ENCODE measurements around the gene DYNLT1. TPM values are rescaled to one million over a fixed set of nuclear protein-coding genes. Genes with fewer than 3 reads are reported as not detected.
"Not testable (repeated sequence)": the region's sequence is repeated elsewhere in the genome, so short reads cannot be mapped to it uniquely, and the experiment has no call there.

The DYNLT1 gene
- total RNA-seq, 2 donors from 2014 or later: 117 to 157 TPM

DNA sequence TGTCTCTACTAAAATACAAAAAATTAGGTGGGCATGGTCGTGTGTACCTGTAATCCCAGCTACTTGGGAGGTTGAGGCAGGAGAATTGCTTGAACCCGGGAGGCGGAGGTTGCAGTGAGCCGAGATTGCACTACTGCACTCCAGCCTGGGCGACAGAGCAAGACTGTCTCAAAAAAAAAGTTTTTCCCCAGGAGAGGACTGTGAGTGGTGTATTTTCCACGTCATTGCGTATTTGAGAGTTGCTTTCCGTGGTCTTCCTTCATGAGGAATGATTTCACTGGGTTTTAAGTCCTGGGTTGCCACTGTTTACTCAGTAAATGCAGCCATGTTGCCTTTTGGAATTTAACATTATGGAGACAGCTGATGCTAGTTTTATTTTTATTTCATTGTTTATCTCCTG lies 27.6 kb upstream of the DYNLT1 start:
- H3K27ac Mint-ChIP-seq; H3K9me3 Mint-ChIP-seq; DNase-seq (ENCODE audit: low spot score); ATAC-seq; H3K4me3 Mint-ChIP-seq; H3K27me3 Mint-ChIP-seq: not testable (repeated sequence)
- H3K36me3 Mint-ChIP-seq: peaks cover 35% of the 10 kb centered on the region
- peaks cover 30 to 36% of the 10 kb centered on the region in 2 donors for H3K4me1 Mint-ChIP-seq (ENCODE audit: low read depth in 2 of 2)

DNA sequence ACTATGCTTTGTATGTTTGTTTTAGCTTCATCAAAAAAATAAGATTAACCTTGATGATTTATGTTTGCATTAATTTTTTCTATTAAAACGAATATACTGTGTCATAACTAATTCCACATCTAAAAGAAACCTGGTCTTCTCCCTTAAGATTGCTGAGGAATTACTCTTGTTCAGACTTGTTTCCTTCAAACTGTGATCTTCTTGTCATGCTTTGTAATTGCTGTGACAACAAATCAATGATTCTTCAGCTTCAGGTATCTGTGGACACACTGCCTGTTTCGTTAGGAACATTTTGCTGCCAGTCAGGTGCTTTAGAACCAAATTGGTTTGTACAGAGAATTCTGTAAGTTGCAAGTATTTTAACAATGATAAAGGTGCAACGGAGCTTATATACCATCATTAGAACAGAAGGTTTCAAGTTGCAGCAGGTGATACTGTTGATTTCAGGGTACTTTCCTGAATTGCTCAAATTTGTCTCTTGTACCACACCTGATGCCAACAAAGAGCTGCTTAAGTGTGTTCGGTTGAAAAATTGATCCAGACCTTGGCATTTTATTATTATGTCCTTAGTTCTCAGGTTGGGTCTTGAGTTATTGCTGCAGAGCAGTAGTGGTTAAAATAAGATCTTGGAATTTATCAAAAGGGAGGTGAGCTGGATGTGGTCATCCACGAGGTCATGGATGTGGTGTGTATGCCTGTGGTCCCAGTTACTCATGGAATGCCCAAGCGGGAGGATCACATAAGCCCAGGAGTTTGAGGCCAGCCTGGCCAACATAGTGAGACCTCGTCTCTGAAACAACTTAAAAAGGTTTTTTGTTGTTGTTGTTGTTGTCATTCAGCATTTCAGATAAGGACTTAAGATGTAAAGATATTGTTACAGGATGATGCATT lies 24.8 kb upstream of the DYNLT1 start:
- Mint-ChIP-seq H3K9me3 (no peaks in the 10 kb centered on the region), H3K36me3 (peaks cover 38% of the 10 kb centered on the region), H3K27me3 (no peaks in the 10 kb centered on the region), H3K4me3 (peak overlapping the region; percentile 16), H3K27ac (peak overlapping the region; percentile 26 to 43), H3K4me1 (ENCODE audit: low read depth in 2 of 2) (peaks cover 35 to 43% of the 10 kb centered on the region in 2 donors)
- no peak for DNase-seq (ENCODE audit: low spot score)
- ATAC-seq: no peak

DNA sequence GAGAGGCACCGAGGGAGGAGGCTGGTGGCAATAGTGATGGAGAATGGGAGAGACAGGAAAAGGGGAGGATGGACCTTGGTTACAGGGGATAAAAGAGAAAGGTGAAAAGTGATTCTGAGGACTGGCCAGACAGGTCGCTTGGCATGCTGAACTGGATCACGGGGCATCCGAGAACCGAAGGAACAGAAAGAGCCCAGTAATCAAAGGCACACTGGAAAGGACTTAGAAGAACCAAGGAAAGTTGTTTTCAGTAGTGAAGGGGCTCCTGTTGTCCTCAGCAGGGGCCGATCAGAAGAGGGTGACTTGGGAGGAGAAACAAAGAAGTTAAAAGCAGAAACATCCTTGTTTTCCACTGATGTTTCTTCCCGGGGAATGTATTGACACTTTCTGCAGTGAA lies 24.2 kb upstream of the DYNLT1 start:
- DNase-seq (ENCODE audit: low spot score): no peak
- H3K27ac Mint-ChIP-seq: peak overlapping the region; percentile 26 to 43
- peaks cover 32% of the 10 kb centered on the region for H3K36me3 Mint-ChIP-seq
- no peaks in the 10 kb centered on the region for H3K27me3 Mint-ChIP-seq
- ATAC-seq: no peak
- H3K4me1 Mint-ChIP-seq (ENCODE audit: low read depth in 2 of 2): peaks cover 28 to 37% of the 10 kb centered on the region in 2 donors
- H3K4me3 Mint-ChIP-seq: no peak overlapping the region
- no peaks in the 10 kb centered on the region for H3K9me3 Mint-ChIP-seq

DNA sequence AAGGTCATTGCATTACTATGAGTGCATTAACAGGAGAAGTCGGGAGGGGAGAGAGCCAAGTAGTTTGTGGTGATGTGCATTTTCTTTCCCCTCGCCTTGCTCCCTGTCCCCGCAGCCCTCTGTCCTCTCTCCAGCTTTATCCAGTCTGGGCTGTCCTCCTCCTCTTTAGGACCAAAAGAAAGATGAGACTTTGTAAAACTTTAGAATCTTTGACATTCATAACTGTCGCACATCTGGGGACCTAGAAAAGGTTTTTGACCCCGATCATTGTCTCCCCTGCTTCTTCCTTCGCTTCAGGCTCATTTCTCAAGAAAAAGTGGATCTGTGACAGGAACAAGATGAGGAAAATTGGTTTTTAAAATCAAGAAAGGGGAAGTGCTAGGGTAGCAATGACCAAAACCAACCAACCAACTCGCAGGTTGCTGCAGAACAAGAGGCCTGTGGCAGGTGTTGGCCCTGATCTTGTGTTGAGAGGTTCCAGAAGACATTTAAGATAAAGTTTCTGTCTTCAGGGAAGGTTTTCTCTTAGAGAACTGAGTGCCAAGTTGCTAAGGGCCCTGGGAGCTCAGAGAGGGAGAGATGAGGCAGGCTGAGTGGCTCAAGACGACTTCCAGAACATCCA lies 22.9 kb upstream of the DYNLT1 start:
- DNase-seq (ENCODE audit: low spot score) (no peak), ATAC-seq (no peak)
- Mint-ChIP-seq H3K4me3 (peak overlapping the region; percentile 52), H3K27me3 (no peaks in the 10 kb centered on the region), H3K9me3 (no peaks in the 10 kb centered on the region), H3K4me1 (ENCODE audit: low read depth in 2 of 2) (peaks cover 28 to 41% of the 10 kb centered on the region in 2 donors), H3K36me3 (peaks cover 32% of the 10 kb centered on the region), H3K27ac (peak overlapping the region; percentile 76 to 92)

DNA sequence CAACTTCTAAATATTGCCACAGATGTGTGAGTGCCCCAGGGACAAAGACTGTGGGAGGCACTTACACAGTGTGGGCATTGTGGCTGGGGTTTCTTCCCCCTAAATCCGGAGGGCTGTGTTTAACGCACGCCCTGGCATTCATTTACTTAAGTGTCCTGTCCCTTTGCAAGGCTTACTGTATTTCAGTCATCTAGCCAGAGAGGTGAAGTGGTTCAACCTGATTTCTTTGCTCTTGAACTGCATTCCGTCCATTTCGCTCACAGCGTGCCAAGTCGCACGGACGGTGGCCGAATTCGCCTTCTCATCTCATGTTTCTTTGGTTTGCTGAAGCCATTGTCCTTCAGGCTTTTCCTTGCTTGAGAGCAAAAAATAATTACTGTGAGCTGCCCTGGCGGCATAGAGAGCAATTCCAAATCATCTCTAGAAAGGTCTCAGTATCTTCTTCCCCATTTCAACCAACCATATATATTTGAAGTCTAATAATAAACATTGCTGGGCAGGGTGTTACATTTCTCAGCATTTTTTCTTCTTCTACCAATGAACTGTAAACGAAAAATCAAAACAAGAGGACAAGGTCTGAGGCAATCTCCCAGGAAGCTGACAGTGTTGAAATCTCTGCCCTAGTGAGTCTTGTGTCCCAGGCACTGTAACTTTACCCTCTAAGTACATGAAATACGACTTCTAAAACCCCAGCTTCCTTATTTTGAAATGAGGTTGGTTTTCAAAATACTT lies 22.3 kb upstream of the DYNLT1 start:
- Mint-ChIP-seq H3K27me3 (no peaks in the 10 kb centered on the region), H3K4me3 (peak overlapping the region; percentile 52), H3K36me3 (peaks cover 32% of the 10 kb centered on the region), H3K27ac (peak overlapping the region; percentile 76 to 92), H3K9me3 (no peaks in the 10 kb centered on the region), H3K4me1 (ENCODE audit: low read depth in 2 of 2) (peaks cover 28 to 41% of the 10 kb centered on the region in 2 donors)
- ATAC-seq (peak; percentile 80 to 86), DNase-seq (ENCODE audit: low spot score) (no peak)

DNA sequence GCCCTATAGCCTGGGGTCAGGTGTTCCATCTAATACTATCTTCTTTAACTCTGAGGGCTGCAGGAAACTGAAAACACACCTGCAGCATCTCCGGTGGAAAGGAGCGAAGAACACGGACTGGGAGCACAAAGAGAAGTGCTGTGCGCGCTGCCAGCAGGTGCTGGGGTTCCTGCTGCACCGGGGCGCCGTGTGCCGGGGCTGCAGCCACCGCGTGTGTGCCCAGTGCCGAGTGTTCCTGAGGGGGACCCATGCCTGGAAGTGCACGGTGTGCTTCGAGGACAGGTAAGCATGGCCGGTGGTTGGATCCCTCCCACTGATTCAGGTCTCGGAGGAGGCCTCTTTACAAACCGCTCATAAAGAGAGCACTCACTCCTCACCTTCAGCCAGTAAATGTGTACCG lies 20.8 kb upstream of the DYNLT1 start:
- Mint-ChIP-seq H3K4me1 (ENCODE audit: low read depth in 2 of 2) (peaks cover 37 to 45% of the 10 kb centered on the region in 2 donors), H3K27ac (peak overlapping the region; percentile 76 to 92), H3K4me3 (no peak overlapping the region), H3K27me3 (no peaks in the 10 kb centered on the region), H3K36me3 (peaks cover 37% of the 10 kb centered on the region), H3K9me3 (no peaks in the 10 kb centered on the region)
- DNase-seq (ENCODE audit: low spot score) (no peak), ATAC-seq (no peak)

DNA sequence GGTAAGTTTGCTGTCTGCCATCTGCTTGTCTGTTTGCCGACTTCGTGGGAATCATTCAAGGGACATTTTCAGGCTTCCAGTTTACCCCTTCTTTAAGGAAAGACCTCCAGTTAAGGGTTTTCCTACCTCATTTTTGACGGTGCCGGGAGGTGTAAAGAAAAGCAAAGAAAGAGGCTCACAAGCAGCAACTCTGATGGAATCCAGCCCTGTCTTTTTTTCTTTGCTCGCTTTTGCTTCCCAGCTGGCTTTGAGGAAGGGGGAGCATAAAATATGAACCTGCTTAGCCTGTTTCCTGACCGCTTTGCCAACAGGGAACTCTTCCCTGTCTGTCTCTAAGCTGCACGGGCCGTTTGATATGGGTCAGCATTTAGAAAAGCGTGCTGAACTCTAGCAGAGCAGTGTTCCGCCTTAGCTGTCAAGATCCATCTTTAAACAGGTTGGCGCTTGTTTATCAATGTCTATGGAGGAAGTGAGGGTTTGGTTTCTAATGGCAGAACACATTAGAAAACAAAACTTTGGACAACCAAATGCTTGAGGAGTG lies 19.2 kb upstream of the DYNLT1 start:
- H3K4me1 Mint-ChIP-seq (ENCODE audit: low read depth in 2 of 2): peaks cover 42 to 55% of the 10 kb centered on the region in 2 donors

DNA sequence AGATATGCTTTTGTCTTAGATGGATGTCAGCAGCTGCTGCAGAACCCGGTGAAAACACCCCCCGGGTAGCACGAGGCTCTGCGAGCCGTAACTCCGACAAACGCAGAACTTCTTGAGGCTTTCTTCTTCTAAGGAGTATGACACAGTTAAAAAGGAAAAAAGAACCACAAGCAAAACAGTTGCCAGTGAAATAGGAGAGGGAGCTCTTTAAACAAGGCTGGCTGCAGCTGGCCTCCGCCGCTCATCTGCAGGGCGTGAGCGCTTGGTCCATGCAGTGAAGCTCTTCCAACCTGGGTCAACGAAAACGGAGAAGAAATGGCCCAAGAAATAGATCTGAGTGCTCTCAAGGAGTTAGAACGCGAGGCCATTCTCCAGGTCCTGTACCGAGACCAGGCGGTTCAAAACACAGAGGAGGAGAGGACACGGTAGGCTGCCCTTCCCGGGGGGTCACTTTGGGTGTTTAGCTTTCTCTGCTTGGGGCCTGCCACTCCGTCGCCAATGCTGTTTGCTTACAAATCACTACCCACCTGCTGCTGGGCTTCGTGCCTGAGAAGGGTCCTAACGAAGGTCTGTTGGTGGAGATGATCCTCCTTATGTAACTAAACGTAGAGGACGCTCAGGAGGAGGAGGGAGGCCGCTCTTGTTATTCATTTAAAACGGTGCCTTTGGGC lies 18.5 kb upstream of the DYNLT1 start:
- no peaks in the 10 kb centered on the region for H3K9me3 Mint-ChIP-seq
- peak overlapping the region; percentile 75 for H3K4me3 Mint-ChIP-seq
- H3K27me3 Mint-ChIP-seq: no peaks in the 10 kb centered on the region
- no peak for DNase-seq (ENCODE audit: low spot score)
- H3K4me1 Mint-ChIP-seq (ENCODE audit: low read depth in 2 of 2): peaks cover 42 to 54% of the 10 kb centered on the region in 2 donors
- ATAC-seq: no peak
- H3K27ac Mint-ChIP-seq: peak overlapping the region in 1 of 2 donors; percentile 54
- H3K36me3 Mint-ChIP-seq: peaks cover 32% of the 10 kb centered on the region

More for the DNA sequence above, 19.2 kb upstream of the DYNLT1 start:
- Mint-ChIP-seq H3K36me3 (peaks cover 37% of the 10 kb centered on the region), H3K27me3 (no peaks in the 10 kb centered on the region), H3K27ac (no peak overlapping the region), H3K9me3 (no peaks in the 10 kb centered on the region), H3K4me3 (peak overlapping the region; percentile 75)
- no peak for DNase-seq (ENCODE audit: low spot score)
- no peak for ATAC-seq

DNA sequence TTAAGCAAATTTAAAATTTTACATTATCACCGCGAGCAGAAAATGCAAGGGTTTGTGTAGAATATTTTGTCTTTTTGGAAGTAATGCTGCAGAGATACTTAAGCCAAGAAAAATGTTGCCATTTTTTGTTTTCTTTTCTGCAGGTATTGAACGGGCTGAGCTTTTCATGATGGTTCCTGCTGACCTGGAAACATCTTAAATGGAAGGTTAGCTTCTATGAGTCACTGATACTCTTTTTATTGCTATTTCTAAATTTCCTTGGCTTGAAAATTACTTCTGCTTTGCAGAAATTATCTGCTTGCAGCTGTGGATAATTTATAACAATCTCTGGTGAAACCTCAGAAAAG lies 18.0 kb upstream of the DYNLT1 start:
- DNase-seq (ENCODE audit: low spot score) (no peak), ATAC-seq (no peak)
- Mint-ChIP-seq H3K36me3 (peaks cover 32% of the 10 kb centered on the region), H3K9me3 (no peaks in the 10 kb centered on the region), H3K27me3 (no peaks in the 10 kb centered on the region), H3K4me3 (peak overlapping the region; percentile 75), H3K27ac (peak overlapping the region in 1 of 2 donors; percentile 54), H3K4me1 (ENCODE audit: low read depth in 2 of 2) (peaks cover 40 to 53% of the 10 kb centered on the region in 2 donors)

DNA sequence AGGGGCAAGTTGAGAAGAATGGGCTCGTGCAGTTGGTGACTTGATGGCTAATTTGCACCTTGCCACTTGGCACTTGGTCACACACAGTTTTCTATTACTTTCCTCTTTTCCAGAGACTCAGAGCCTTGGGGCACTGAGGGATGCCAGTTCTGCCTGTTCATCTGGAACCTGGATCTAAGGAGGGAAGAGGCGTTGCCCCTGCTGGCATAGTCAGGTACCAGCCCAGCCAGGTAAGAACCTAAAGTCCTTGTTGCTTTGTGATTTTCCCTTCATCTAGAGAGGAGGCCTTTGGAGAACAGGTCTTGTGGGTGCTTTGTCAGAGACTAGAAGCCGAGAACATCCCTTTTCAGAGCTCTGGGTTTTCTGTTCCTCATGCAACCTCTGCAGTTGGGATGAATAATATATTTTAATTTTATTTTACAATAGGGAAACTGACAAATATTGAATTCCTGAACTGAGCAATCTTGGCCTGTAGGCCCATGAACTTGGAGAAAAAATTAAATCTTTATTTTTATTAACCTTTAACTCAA lies 16.7 kb upstream of the DYNLT1 start:
- peak overlapping the region; percentile 33 to 78 for H3K27ac Mint-ChIP-seq
- H3K27me3 Mint-ChIP-seq: no peaks in the 10 kb centered on the region
- ATAC-seq: no peak
- peak overlapping the region; percentile 7 for H3K4me3 Mint-ChIP-seq
- no peaks in the 10 kb centered on the region for H3K9me3 Mint-ChIP-seq
- peaks cover 41 to 46% of the 10 kb centered on the region in 2 donors for H3K4me1 Mint-ChIP-seq (ENCODE audit: low read depth in 2 of 2)
- DNase-seq (ENCODE audit: low spot score): no peak
- peaks cover 24% of the 10 kb centered on the region for H3K36me3 Mint-ChIP-seq

DNA sequence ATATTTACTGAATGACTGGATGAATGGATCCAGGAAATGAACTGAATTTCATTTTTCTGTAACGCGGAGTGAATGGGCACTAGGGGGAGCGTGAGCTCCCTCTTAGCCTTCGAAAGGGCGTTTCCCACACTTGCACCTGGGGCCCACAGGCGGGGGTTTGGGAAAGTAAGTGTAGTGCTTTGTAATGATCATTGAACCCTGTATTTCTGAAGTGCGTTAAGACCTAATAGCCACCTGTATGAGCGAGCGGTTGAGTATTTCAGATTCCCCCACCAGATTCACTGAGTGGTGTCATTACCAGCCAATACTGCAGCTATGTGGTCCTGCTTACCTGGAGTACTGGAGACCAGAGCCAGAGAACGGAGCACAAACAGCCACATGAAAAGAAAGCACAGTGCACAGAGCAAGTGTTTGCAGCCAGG lies 15.8 kb upstream of the DYNLT1 start:
- Mint-ChIP-seq H3K9me3 (no peaks in the 10 kb centered on the region), H3K4me3 (peak overlapping the region; percentile 61), H3K27ac (peak overlapping the region; percentile 78 to 79), H3K36me3 (peaks cover 33% of the 10 kb centered on the region), H3K27me3 (no peaks in the 10 kb centered on the region), H3K4me1 (ENCODE audit: low read depth in 2 of 2) (peaks cover 50 to 53% of the 10 kb centered on the region in 2 donors)
- ATAC-seq (no peak), DNase-seq (ENCODE audit: low spot score) (no peak)

DNA sequence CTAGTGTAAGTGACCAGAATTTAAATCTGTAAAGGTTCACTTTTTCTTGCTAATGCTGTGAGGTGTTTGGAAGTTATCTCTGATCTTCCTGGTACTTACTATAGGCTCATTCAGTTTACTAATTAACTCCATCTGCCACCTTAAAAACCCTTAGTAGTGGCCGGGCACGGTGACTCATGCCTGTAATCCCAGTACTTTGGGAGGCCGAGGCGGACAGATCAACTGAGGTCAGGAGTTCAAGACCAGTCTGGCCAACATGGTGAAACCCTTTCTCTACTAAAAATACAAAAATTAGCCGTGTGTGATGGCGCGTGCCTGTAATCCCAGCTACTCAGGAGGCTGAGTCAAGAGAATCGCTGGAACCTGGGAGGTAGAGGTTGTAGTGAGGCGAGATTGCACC lies 12.4 kb upstream of the DYNLT1 start:
- Mint-ChIP-seq H3K4me3 (peak overlapping the region; percentile 85), H3K36me3 (peaks cover 51% of the 10 kb centered on the region), H3K4me1 (ENCODE audit: low read depth in 2 of 2) (peaks cover 73 to 80% of the 10 kb centered on the region in 2 donors), H3K27ac (peak overlapping the region; percentile 93 to 98)
- not testable (repeated sequence) for DNase-seq (ENCODE audit: low spot score); ATAC-seq; H3K27me3 Mint-ChIP-seq; H3K9me3 Mint-ChIP-seq
